DND-41 (cell line): ENCODE results near the gene ABHD6.
A peak's percentile ranks its signal among the peaks of the same experiment; 100 is the strongest.

Experiments used
- ATAC-seq: fragments of 200-7000 bp; cut with Tn5 transposase; 3 replicates; pipeline ENCODE4 v1.9.1; 2021; ENCODE audit warnings: low read depth; ENCODE audit not compliant: insufficient read depth
- DNase-seq: peaks from one replicate; pipeline ENCODE4 v3.0.0-alpha.2; 2020
- H2AFZ ChIP-seq: 2 replicates; pipeline ENCODE4 v1.6.0; 2012; ENCODE audit warnings: low read depth, low read length
- H3K27ac ChIP-seq: 2 replicates; pipeline ENCODE4 v1.5.1; 2012; ENCODE audit warnings: low read length, inconsistent platforms
- H3K27me3 ChIP-seq: fragments of 200-600 bp; sonication (generic); 2 replicates; pipeline ENCODE4 v1.6.0; 2012; ENCODE audit warnings: low read length, mild to moderate bottlenecking, inconsistent platforms; ENCODE audit not compliant: insufficient read depth, poor library complexity
- H3K36me3 ChIP-seq: 2 replicates; pipeline ENCODE4 v1.5.1; 2012; ENCODE audit warnings: low read length, inconsistent platforms; ENCODE audit not compliant: insufficient read depth
- H3K4me1 ChIP-seq: 2 replicates; pipeline ENCODE4 v1.5.1; 2012; ENCODE audit warnings: mild to moderate bottlenecking, low read length; ENCODE audit not compliant: insufficient read depth
- H3K4me2 ChIP-seq: 2 replicates; pipeline ENCODE4 v1.6.0; 2012; ENCODE audit warnings: mild to moderate bottlenecking, moderate library complexity, low read length, inconsistent platforms; ENCODE audit not compliant: insufficient read depth
- H3K4me3 ChIP-seq, 2 experiments: fragments of 200-600 bp in 1 of 2; shearing (Covaris generic) in 1 of 2; 2 replicates each; pipeline ENCODE4 v1.5.1; 2012 to 2016; ENCODE audit warnings: inconsistent platforms in 2 of 2, low read length in 2 of 2, mild to moderate bottlenecking in 2 of 2, low read depth in 1 of 2, moderate library complexity in 1 of 2
- H3K79me2 ChIP-seq: 2 replicates; pipeline ENCODE4 v1.6.0; 2012; ENCODE audit warnings: low read length, inconsistent platforms; ENCODE audit not compliant: insufficient read depth
- H3K9ac ChIP-seq: 2 replicates; pipeline ENCODE4 v1.6.0; 2012; ENCODE audit warnings: low read depth, mild to moderate bottlenecking, inconsistent platforms, low read length, moderate library complexity
- H3K9me3 ChIP-seq: 2 replicates; pipeline ENCODE4 v1.5.1; 2012; ENCODE audit warnings: low read length, moderate library complexity, mild to moderate bottlenecking, inconsistent platforms; ENCODE audit not compliant: insufficient read depth, severe bottlenecking
- H4K20me1 ChIP-seq: 2 replicates; pipeline ENCODE4 v1.6.0; 2012; ENCODE audit warnings: low read length; ENCODE audit not compliant: insufficient read depth
- EZH2 ChIP-seq: IDR thresholded peaks from 3 replicates; pipeline ENCODE4 v1.6.1; 2012; ENCODE audit warnings: borderline replicate concordance, low read depth, mild to moderate bottlenecking, moderate library complexity, low read length, inconsistent platforms; ENCODE audit not compliant: severe bottlenecking
- TF ChIP-seq, protein P1 (sequence below): IDR thresholded peaks from 2 replicates; pipeline ENCODE4 v1.5.1; 2012; ENCODE audit warnings: borderline replicate concordance, low read length, moderate library complexity, mild to moderate bottlenecking; ENCODE audit not compliant: poor library complexity, severe bottlenecking; ENCODE audit errors: extremely low read depth

Gene ABHD6

DNA sequence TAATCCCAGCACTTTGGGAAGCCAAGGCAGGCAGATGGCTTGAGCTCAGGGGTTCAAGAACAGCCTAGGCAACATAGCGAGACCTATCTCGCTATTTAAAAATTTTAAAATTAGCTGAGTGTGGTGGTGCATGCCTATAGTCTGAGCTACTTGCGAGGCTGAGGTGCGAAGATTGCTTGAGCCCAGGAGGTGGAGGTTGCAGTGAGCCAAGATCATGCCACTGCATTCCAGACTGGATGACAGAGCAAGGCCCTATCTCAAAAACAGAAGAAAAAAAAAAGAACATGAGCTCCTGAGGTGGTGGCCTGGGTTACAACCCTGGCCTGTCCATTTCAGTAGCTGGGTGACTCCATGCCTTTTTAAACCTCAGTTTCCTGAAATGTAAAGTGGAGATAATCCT lies 34.1 kb upstream of the ABHD6 start:
- Histone ChIP-seq H3K27ac (no peak overlapping the region), H2AFZ (no peak overlapping the region), H3K27me3 (peaks cover 9% of the 10 kb centered on the region), H3K9ac (no peak overlapping the region), H3K79me2 (no peaks in the 10 kb centered on the region), H3K9me3 (no peaks in the 10 kb centered on the region), H3K36me3 (no peaks in the 10 kb centered on the region), H3K4me1 (peaks cover 5% of the 10 kb centered on the region; the same call in 1 of the 2 replicates), H3K4me3 (no peak overlapping the region), H4K20me1 (no peaks in the 10 kb centered on the region), H3K4me2 (no peak overlapping the region)
- DNase-seq (no peak), ATAC-seq (no peak)
- TF ChIP-seq, protein P1, sequence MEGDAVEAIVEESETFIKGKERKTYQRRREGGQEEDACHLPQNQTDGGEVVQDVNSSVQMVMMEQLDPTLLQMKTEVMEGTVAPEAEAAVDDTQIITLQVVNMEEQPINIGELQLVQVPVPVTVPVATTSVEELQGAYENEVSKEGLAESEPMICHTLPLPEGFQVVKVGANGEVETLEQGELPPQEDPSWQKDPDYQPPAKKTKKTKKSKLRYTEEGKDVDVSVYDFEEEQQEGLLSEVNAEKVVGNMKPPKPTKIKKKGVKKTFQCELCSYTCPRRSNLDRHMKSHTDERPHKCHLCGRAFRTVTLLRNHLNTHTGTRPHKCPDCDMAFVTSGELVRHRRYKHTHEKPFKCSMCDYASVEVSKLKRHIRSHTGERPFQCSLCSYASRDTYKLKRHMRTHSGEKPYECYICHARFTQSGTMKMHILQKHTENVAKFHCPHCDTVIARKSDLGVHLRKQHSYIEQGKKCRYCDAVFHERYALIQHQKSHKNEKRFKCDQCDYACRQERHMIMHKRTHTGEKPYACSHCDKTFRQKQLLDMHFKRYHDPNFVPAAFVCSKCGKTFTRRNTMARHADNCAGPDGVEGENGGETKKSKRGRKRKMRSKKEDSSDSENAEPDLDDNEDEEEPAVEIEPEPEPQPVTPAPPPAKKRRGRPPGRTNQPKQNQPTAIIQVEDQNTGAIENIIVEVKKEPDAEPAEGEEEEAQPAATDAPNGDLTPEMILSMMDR, result no peak
- no peak for TF ChIP-seq EZH2

DNA sequence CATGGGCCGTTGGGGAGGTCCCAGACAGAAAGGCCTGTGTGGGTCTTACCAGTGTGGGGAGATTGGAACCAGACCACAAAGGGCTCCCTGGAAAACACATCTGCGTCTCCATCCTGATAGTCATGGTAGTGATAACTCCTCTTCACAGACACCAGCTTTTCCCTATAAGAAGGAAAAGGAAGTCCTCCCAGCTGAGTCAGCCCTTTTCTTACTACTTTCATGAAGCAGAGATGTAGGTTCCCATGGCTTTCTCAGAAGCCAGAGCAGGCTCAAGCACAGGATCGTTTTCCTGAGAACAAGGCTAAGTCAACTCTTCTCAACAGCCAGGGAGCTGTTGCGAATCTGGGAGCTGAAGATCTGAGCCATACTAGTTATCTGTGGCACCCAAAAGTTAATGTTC lies 32.9 kb upstream of the ABHD6 start:
- H3K27me3 ChIP-seq, result peaks cover 9% of the 10 kb centered on the region

DNA sequence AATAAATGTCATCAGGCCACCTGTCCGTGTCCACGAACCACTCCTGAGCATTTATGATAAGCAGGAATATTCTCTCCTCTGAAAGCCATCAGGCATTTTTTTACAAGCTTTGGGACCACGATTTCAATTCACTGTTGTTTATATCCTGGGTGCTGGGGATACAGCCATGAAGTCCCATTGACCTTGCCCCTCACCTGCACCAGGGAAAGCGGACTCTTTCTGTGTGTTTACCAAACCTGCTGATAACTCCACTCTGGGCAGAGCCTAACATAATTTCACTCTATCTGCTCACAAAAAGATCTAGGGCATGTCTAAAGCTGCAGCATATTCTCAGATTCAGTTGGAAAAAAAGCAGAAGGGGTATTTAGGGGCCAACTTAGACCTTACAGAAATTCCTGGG lies 31.6 kb upstream of the ABHD6 start:
- TF ChIP-seq, protein P1, result no peak
- TF ChIP-seq EZH2, result no peak
- Histone ChIP-seq H3K79me2 (no peaks in the 10 kb centered on the region), H3K4me2 (no peak overlapping the region), H3K27me3 (no peaks in the 10 kb centered on the region), H3K36me3 (no peaks in the 10 kb centered on the region), H3K4me1 (peaks cover 5% of the 10 kb centered on the region; the same call in 1 of the 2 replicates), H4K20me1 (no peaks in the 10 kb centered on the region), H3K9ac (no peak overlapping the region), H2AFZ (no peak overlapping the region), H3K4me3 (no peak overlapping the region), H3K9me3 (no peaks in the 10 kb centered on the region), H3K27ac (no peak overlapping the region)
- DNase-seq, result no peak
- ATAC-seq, result no peak

More for the DNA sequence above, 32.9 kb upstream of the ABHD6 start:
- ATAC-seq (no peak), DNase-seq (no peak)
- H2AFZ ChIP-seq, result no peak overlapping the region
- TF ChIP-seq, protein P1, result no peak
- TF ChIP-seq EZH2, result no peak
- H3K9ac ChIP-seq, result no peak overlapping the region
- H3K36me3 ChIP-seq, result no peaks in the 10 kb centered on the region
- no peaks in the 10 kb centered on the region for H3K9me3 ChIP-seq
- peaks cover 5% of the 10 kb centered on the region; the same call in 1 of the 2 replicates for H3K4me1 ChIP-seq
- no peaks in the 10 kb centered on the region for H4K20me1 ChIP-seq
- no peak overlapping the region for H3K4me2 ChIP-seq
- H3K79me2 ChIP-seq, result no peaks in the 10 kb centered on the region
- H3K27ac ChIP-seq, result no peak overlapping the region
- no peak overlapping the region for H3K4me3 ChIP-seq

DNA sequence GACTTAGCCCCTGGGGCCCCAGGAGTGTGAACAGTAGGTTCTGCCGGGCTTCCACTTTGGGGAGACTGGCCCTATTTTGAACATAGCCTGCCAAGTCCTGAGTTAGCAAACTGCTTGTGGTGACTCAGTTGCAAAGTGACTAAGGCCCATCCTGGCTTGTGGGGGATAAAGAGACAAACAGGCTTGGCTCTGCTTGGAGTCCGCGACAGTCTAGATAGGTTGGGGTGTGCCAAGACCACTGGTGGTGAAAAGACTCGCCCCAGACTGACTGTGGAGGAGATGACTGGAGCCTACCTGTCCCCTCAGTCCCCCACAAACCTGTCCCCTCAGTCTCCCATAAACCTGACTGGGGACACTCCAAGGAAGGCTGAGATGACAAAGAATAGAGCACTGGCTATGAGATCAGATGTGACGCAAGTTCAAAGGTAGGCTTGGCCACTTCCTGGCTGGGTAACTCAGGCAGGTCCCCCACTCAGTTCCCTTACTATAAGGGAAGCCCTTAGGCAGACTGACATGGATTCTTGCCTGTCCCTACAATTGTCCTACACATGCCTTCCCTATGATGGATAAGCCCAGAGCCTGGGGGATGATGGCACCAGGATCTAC lies 31.1 kb upstream of the ABHD6 start:
- H3K4me2 ChIP-seq, result no peak overlapping the region

More for the DNA sequence above, 31.1 kb upstream of the ABHD6 start:
- peak; percentile 37; the same call in 1 of the 3 replicates for ATAC-seq
- no peak overlapping the region for H2AFZ ChIP-seq
- H3K36me3 ChIP-seq, result no peaks in the 10 kb centered on the region
- no peaks in the 10 kb centered on the region for H4K20me1 ChIP-seq
- H3K9me3 ChIP-seq, result no peaks in the 10 kb centered on the region
- no peaks in the 10 kb centered on the region for H3K79me2 ChIP-seq
- DNase-seq, result no peak
- no peak overlapping the region for H3K4me3 ChIP-seq
- no peaks in the 10 kb centered on the region for H3K27me3 ChIP-seq
- TF ChIP-seq, protein P1, result no peak
- no peak for TF ChIP-seq EZH2
- H3K27ac ChIP-seq, result no peak overlapping the region
- no peak overlapping the region for H3K9ac ChIP-seq
- peaks cover 5% of the 10 kb centered on the region; the same call in 1 of the 2 replicates for H3K4me1 ChIP-seq
